ENCODE measurements around the gene SH2D1B.

Gene SH2D1B

GRCh38 chr1:162398999-162399580 lies 12.8 kb downstream of the SH2D1B start:
- no peak for DNase-seq (ENCODE audit: low spot score)

GRCh38 chr1:162397943-162398560 lies 13.9 kb downstream of the SH2D1B start:
- no peak for DNase-seq (ENCODE audit: low spot score)

GRCh38 chr1:162397039-162397448 lies 14.9 kb downstream of the SH2D1B start:
- DNase-seq (ENCODE audit: low spot score), result no peak

GRCh38 chr1:162396201-162396906 lies 15.6 kb downstream of the SH2D1B start:
- DNase-seq (ENCODE audit: low spot score), result no peak

- DNase-seq (ENCODE audit: low spot score), result peak; percentile 57
Measured at GRCh38 chr1:162391790-162392563, 20.0 kb downstream of the SH2D1B start.

- no peak for DNase-seq (ENCODE audit: low spot score)
Measured at GRCh38 chr1:162390396-162391185, 21.3 kb downstream of the SH2D1B start.

- no peak for DNase-seq (ENCODE audit: low spot score)
Measured at GRCh38 chr1:162389971-162390370, 22.0 kb downstream of the SH2D1B start.

GRCh38 chr1:162389021-162389818 lies 22.7 kb downstream of the SH2D1B start:
- DNase-seq (ENCODE audit: low spot score), result peak; percentile 75

GRCh38 chr1:162388615-162389014 lies 23.3 kb downstream of the SH2D1B start:
- DNase-seq (ENCODE audit: low spot score), result no peak

GRCh38 chr1:162388083-162388594 lies 23.8 kb downstream of the SH2D1B start:
- no peak for DNase-seq (ENCODE audit: low spot score)

GRCh38 chr1:162387226-162388082 lies 24.5 kb downstream of the SH2D1B start:
- DNase-seq (ENCODE audit: low spot score), result no peak

- no peak for DNase-seq (ENCODE audit: low spot score)
Measured at GRCh38 chr1:162386292-162387225, 25.4 kb downstream of the SH2D1B start.

GRCh38 chr1:162385702-162386101 lies 26.2 kb downstream of the SH2D1B start:
- no peak for DNase-seq (ENCODE audit: low spot score)

GRCh38 chr1:162385280-162385623 lies 26.7 kb downstream of the SH2D1B start:
- no peak for DNase-seq (ENCODE audit: low spot score)

GRCh38 chr1:162384601-162385279 lies 27.2 kb downstream of the SH2D1B start:
- no peak for DNase-seq (ENCODE audit: low spot score)

- DNase-seq (ENCODE audit: low spot score), result no peak
Measured at GRCh38 chr1:162384116-162384515, 27.8 kb downstream of the SH2D1B start.

- no peak for DNase-seq (ENCODE audit: low spot score)
Measured at GRCh38 chr1:162383516-162383915, 28.4 kb downstream of the SH2D1B start.

GRCh38 chr1:162383091-162383490 lies 28.8 kb downstream of the SH2D1B start:
- no peak for DNase-seq (ENCODE audit: low spot score)

Data from kidney tubule cell (primary cell).